HL-60 (cell line): ENCODE measurements around the gene GTPBP6.

Experiments
- CTCF ChIP-seq: IDR thresholded peaks from one replicate; pipeline ENCODE4 v1.5.1; 2011; ENCODE audit warnings: low read length, control low read depth, inconsistent platforms; ENCODE audit not compliant: insufficient read depth
- GABPA ChIP-seq: IDR thresholded peaks from 2 replicates; pipeline ENCODE4 v1.6.1; 2012; ENCODE audit warnings: low read depth
- POLR2AphosphoS5 ChIP-seq: IDR thresholded peaks from 2 replicates; pipeline ENCODE4 v1.6.1; 2012; ENCODE audit warnings: low read depth
- REST ChIP-seq: IDR thresholded peaks from 2 replicates; pipeline ENCODE4 v1.6.1; 2012; ENCODE audit warnings: low read depth; ENCODE audit not compliant: insufficient replicate concordance

DNA sequence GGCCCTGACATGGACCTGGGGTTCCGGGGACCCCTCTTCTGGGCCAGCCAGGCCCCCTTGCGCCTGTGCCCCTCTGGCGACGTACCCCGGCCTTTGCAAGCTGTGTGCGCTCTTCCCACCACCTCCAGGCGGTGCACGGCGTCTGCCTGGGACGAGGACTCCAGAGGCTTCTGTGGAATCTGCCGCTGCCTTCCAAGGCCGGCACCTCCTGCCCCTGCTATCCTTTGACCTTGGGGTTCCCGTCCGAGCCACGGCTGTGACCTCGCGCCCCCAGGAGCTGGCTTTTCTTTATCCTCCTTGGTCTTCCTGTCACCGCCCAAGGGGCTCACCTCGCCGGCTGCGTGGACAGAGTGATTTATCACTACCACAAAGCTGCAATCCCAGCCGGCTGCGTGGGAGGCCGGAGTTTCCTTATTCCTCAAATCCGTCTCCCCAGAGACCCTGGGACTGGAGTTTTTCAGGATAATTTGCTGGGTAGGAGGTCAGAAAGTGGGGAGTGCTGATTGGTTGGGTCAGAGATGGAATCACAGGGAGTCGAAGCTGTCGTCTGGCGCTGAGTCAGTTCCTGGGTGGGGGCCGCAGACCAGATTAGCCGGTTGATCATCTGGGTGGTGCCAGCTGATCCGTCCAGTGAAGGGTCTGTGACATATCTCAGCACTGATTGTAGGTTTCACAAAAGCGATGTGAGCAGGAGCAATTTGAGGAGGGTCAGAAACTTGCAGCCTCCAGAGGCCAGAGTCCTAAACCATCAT is 57.3 kb downstream of the GTPBP6 start:
- TF ChIP-seq CTCF = no peak
- no peak for TF ChIP-seq GABPA
- no peak for TF ChIP-seq REST
- no peak for TF ChIP-seq POLR2AphosphoS5
